22Rv1 (cell line): ENCODE measurements around the gene LRRC8D.

Source experiments
- ZFX ChIP-seq: fragments of 450-650 bp; IDR thresholded peaks from 2 replicates; pipeline ENCODE4 v1.6.1; 2017; ENCODE audit warnings: antibody characterized with exemption, borderline replicate concordance
- TF ChIP-seq, protein P1 (sequence below): fragments of 450-650 bp; IDR thresholded peaks from 2 replicates; pipeline ENCODE4 v1.5.1; 2017; ENCODE audit warnings: mild to moderate bottlenecking

DNA sequence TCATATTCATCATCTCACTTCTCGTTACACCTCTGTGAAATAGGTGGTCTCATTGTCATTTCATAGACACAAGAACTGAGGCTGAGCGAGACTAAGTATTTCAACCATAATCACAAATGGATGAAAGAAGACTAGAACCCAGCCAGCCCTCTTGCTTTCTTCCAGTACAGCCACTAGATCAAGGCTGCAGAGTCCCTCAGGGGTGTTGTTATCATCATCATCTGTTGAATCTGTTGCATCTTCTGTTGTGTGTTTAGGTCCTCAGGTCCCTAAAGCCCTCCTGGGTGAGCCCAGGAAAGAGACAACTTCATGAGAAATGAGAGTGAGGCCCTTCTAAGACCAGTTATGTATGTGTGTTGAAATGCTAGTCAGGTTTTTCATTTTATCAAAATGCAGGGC lies 87.4 kb downstream of the LRRC8D start:
- TF ChIP-seq, protein P1, sequence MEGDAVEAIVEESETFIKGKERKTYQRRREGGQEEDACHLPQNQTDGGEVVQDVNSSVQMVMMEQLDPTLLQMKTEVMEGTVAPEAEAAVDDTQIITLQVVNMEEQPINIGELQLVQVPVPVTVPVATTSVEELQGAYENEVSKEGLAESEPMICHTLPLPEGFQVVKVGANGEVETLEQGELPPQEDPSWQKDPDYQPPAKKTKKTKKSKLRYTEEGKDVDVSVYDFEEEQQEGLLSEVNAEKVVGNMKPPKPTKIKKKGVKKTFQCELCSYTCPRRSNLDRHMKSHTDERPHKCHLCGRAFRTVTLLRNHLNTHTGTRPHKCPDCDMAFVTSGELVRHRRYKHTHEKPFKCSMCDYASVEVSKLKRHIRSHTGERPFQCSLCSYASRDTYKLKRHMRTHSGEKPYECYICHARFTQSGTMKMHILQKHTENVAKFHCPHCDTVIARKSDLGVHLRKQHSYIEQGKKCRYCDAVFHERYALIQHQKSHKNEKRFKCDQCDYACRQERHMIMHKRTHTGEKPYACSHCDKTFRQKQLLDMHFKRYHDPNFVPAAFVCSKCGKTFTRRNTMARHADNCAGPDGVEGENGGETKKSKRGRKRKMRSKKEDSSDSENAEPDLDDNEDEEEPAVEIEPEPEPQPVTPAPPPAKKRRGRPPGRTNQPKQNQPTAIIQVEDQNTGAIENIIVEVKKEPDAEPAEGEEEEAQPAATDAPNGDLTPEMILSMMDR: no peak
- no peak for TF ChIP-seq ZFX
